Caco-2 (cell line): ENCODE data around the gene ACTG1. TPM values are rescaled to one million over a fixed set of nuclear protein-coding genes. Genes with fewer than 3 reads are reported as not detected.

Experiments
- BruUV-seq: library from RNA; stranded (reverse); fragments of 400-500 nt; replicated peaks from 2 replicates; lab custom pipeline; 2021; lab: Mats Ljungman, UMichigan
- CTCF ChIA-PET: fragments of 300-600 bp; sonication (Branson Sonifier 250); formaldehyde crosslinking; loops from one replicate; lab custom pipeline; 2022; ENCODE audit warnings: antibody characterized with exemption; lab: Charles Lee
- POLR2A ChIA-PET: fragments of 300-600 bp; sonication (Branson Sonifier 250); formaldehyde crosslinking; loops from one replicate; lab custom pipeline; 2022; ENCODE audit warnings: antibody characterized with exemption; lab: Charles Lee
- DNase-seq, 2 experiments: peaks; one replicate each; pipeline versions ENCODE4 v3.0.0 to v3.0.0-alpha.2; 2020 to 2022
- H3K27me3 ChIP-seq: replicated peaks from 2 replicates; pipeline ENCODE4 v1.6.0; 2011; ENCODE audit warnings: low read length; ENCODE audit not compliant: control insufficient read depth, insufficient read depth
- H3K36me3 ChIP-seq: 2 replicates; pipeline ENCODE4 v1.5.1; 2011; ENCODE audit warnings: low read length; ENCODE audit not compliant: control insufficient read depth, insufficient read depth
- H3K4me1 ChIP-seq: fragments of 250-450 bp; sonication (Bioruptor Pico); 2 replicates; pipeline ENCODE4 v1.5.1; 2020; ENCODE audit warnings: mild to moderate bottlenecking
- H3K4me3 ChIP-seq: 2 replicates; pipeline ENCODE4 v1.5.1; 2011; ENCODE audit warnings: low read depth, mild to moderate bottlenecking, control low read depth, low read length
- H3K9me3 ChIP-seq: fragments of 250-450 bp; sonication (Bioruptor Pico); 2 replicates; pipeline ENCODE4 v1.5.1; 2020; ENCODE audit warnings: mild to moderate bottlenecking, moderate library complexity
- H3K27ac Mint-ChIP-seq: one replicate; pipeline ENCODE4 v1.8.0; 2022; ENCODE audit warnings: mixed read lengths; ENCODE audit not compliant: unreplicated experiment
- H3K27me3 Mint-ChIP-seq: one replicate; pipeline ENCODE4 v1.8.0; 2022; ENCODE audit warnings: mixed read lengths; ENCODE audit not compliant: insufficient read depth, unreplicated experiment
- H3K36me3 Mint-ChIP-seq: one replicate; pipeline ENCODE4 v1.8.0; 2022; ENCODE audit warnings: mild to moderate bottlenecking, mixed read lengths; ENCODE audit not compliant: insufficient read depth, unreplicated experiment
- H3K4me1 Mint-ChIP-seq: one replicate; pipeline ENCODE4 v1.8.0; 2022; ENCODE audit warnings: low read depth, mixed read lengths; ENCODE audit not compliant: unreplicated experiment
- H3K4me3 Mint-ChIP-seq: one replicate; pipeline ENCODE4 v1.8.0; 2022; ENCODE audit warnings: mild to moderate bottlenecking, moderate library complexity, mixed read lengths; ENCODE audit not compliant: unreplicated experiment
- H3K9me3 Mint-ChIP-seq: one replicate; pipeline ENCODE4 v1.8.0; 2022; ENCODE audit warnings: mixed read lengths; ENCODE audit not compliant: unreplicated experiment
- CTCF ChIP-seq, 2 experiments: fragments of 200-600 bp in 1 of 2; IDR thresholded peaks; 1 replicate in 1 of 2; 2 replicates in 1 of 2; pipeline versions ENCODE4 v1.5.1 to v1.8.0; 2011 to 2022; ENCODE audit warnings: antibody characterized with exemption in 1 of 2, control low read depth in 1 of 2, inconsistent platforms in 1 of 2, low read depth in 1 of 2, low read length in 1 of 2, mild to moderate bottlenecking in 1 of 2, moderate library complexity in 1 of 2; ENCODE audit not compliant: insufficient read depth in 1 of 2, severe bottlenecking in 1 of 2, unreplicated experiment in 1 of 2
- intact Hi-C: fragments of 100-400 bp; cut with micrococcal nuclease; formaldehyde crosslinking; loops from one replicate; pipeline ENCODE4 v1.10.0; 2022; ENCODE audit not compliant: unreplicated experiment
- total RNA-seq: library from RNA; stranded (reverse); gene quantifications from 2 replicates; pipeline ENCODE4 v1.2.3, GENCODE V29; 2022

ACTG1 gene
- total RNA-seq, 1 experiment from 2014 or later, result 1,436 TPM

GRCh38 chr17:81544281-81544974, 31.8 kb upstream of the ACTG1 start:
- DNase-seq, result no peak
- BruUV-seq, result no TSS peak
- no peak for TF ChIP-seq CTCF (IDR thresholded peaks at IDR 0.05; ENCODE audit: insufficient read depth in 1 of 2, low read depth in 1 of 2, low read length in 1 of 2, severe bottlenecking in 1 of 2, unreplicated experiment in 1 of 2)
- no peaks in the 10 kb centered on the region for H3K4me1 ChIP-seq
- H3K9me3 Mint-ChIP-seq, result no peaks in the 10 kb centered on the region
- H3K4me3 ChIP-seq, result no peak overlapping the region
- no peaks in the 10 kb centered on the region for H3K27me3 ChIP-seq
- H3K27ac Mint-ChIP-seq, result no peak overlapping the region
- H3K27me3 Mint-ChIP-seq, result no peaks in the 10 kb centered on the region
- ChIA-PET CTCF (interaction anchor here (0.6 kb wide), 1 partner anchor 134 kb away, joined by 5 read pairs; no protein-coding TSS in a partner anchor), POLR2A (no interaction called here)
- no peaks in the 10 kb centered on the region for H3K9me3 ChIP-seq
- intact Hi-C loops, result no loop called here
- no peaks in the 10 kb centered on the region for H3K4me1 Mint-ChIP-seq
- H3K36me3 Mint-ChIP-seq, result peaks cover 44% of the 10 kb centered on the region
- peaks cover 1% of the 10 kb centered on the region for H3K36me3 ChIP-seq
- no peak overlapping the region for H3K4me3 Mint-ChIP-seq

GRCh38 chr17:81543756-81544155, 31.2 kb upstream of the ACTG1 start:
- H3K4me3 ChIP-seq, result no peak overlapping the region
- Mint-ChIP-seq H3K27me3 (no peaks in the 10 kb centered on the region), H3K4me3 (no peak overlapping the region), H3K36me3 (peaks cover 38% of the 10 kb centered on the region), H3K27ac (no peak overlapping the region), H3K4me1 (no peaks in the 10 kb centered on the region), H3K9me3 (no peaks in the 10 kb centered on the region)
- peaks cover 1% of the 10 kb centered on the region for H3K36me3 ChIP-seq
- no peak for DNase-seq
- H3K27me3 ChIP-seq, result no peaks in the 10 kb centered on the region
- no peaks in the 10 kb centered on the region for H3K4me1 ChIP-seq
- no peak for TF ChIP-seq CTCF (IDR thresholded peaks at IDR 0.05; ENCODE audit: insufficient read depth in 1 of 2, low read depth in 1 of 2, low read length in 1 of 2, severe bottlenecking in 1 of 2, unreplicated experiment in 1 of 2)
- ChIA-PET POLR2A (interaction anchor here (0.9 kb wide), 1 partner anchor 9 kb away, joined by 4 read pairs; the partner anchor contains the start of gene FAAP100), CTCF (no interaction called here)
- intact Hi-C loops, result no loop called here
- no TSS peak for BruUV-seq
- no peaks in the 10 kb centered on the region for H3K9me3 ChIP-seq

- no peak for DNase-seq
- Histone ChIP-seq H3K9me3 (no peaks in the 10 kb centered on the region), H3K27me3 (no peaks in the 10 kb centered on the region), H3K36me3 (peaks cover 1% of the 10 kb centered on the region), H3K4me3 (no peak overlapping the region), H3K4me1 (no peaks in the 10 kb centered on the region)
- H3K4me3 Mint-ChIP-seq, result no peak overlapping the region
- no peaks in the 10 kb centered on the region for H3K9me3 Mint-ChIP-seq
- ChIA-PET POLR2A (interaction anchor here (0.9 kb wide), 1 partner anchor 9 kb away, joined by 4 read pairs; the partner anchor contains the start of gene FAAP100), CTCF (interaction anchor here (0.6 kb wide), 1 partner anchor 131 kb away, joined by 5 read pairs; no protein-coding TSS in a partner anchor)
- BruUV-seq, result no TSS peak
- H3K36me3 Mint-ChIP-seq, result peaks cover 34% of the 10 kb centered on the region
- intact Hi-C loops, result no loop called here
- no peak for TF ChIP-seq CTCF (IDR thresholded peaks at IDR 0.05; ENCODE audit: insufficient read depth in 1 of 2, low read depth in 1 of 2, low read length in 1 of 2, severe bottlenecking in 1 of 2, unreplicated experiment in 1 of 2)
- H3K27ac Mint-ChIP-seq, result no peak overlapping the region
- H3K27me3 Mint-ChIP-seq, result no peaks in the 10 kb centered on the region
- H3K4me1 Mint-ChIP-seq, result no peaks in the 10 kb centered on the region
Observed at GRCh38 chr17:81543339-81543675, 30.7 kb upstream of the ACTG1 start.
